PC-3 (cell line): Measurements from ENCODE around the gene SFRP2. TPM values are rescaled to one million over a fixed set of nuclear protein-coding genes. Genes with fewer than 3 reads are reported as not detected.

ENCODE experiments used
- ATAC-seq: fragments of 200-7000 bp; cut with Tn5 transposase; 2 replicates; pipeline ENCODE4 v1.9.1; 2020; ENCODE audit warnings: mild to moderate bottlenecking, moderate library complexity
- Bru-seq: library from RNA; stranded (reverse); fragments of 400-500 nt; gene quantifications from one replicate; lab custom pipeline; 2021; lab: Mats Ljungman, UMichigan
- BruChase-seq, 2 experiments: library from RNA; stranded (reverse); fragments of 400-500 nt; gene quantifications; one replicate each; lab custom pipeline; 2021; lab: Mats Ljungman, UMichigan
- BruUV-seq: library from RNA; stranded (reverse); fragments of 400-500 nt; replicated peaks from 2 replicates; lab custom pipeline; 2021; lab: Mats Ljungman, UMichigan
- CTCF ChIA-PET: fragments of 300-600 bp; sonication (Branson Sonifier 250); formaldehyde crosslinking; loops from one replicate; lab custom pipeline; 2022; ENCODE audit warnings: antibody characterized with exemption; lab: Charles Lee
- POLR2A ChIA-PET: fragments of 300-600 bp; sonication (Branson Sonifier 250); formaldehyde crosslinking; loops from one replicate; lab custom pipeline; 2022; ENCODE audit warnings: antibody characterized with exemption; ENCODE audit not compliant: unreplicated experiment; lab: Charles Lee
- DNase-seq: peaks from one replicate; pipeline ENCODE4 v3.0.0-alpha.2; 2015
- H2AFZ ChIP-seq: fragments of 300-600 bp; sonication (generic); 2 replicates; pipeline ENCODE4 v1.6.0; 2016; ENCODE audit warnings: antibody characterized with exemption, low read length
- H3F3A ChIP-seq: fragments of 300-600 bp; sonication (generic); one replicate; pipeline ENCODE4 v1.6.0; 2017; ENCODE audit warnings: antibody characterized with exemption, low read length, control low read depth, mild to moderate bottlenecking; ENCODE audit not compliant: unreplicated experiment
- H3K27ac ChIP-seq: fragments of 300-600 bp; sonication (generic); 2 replicates; pipeline ENCODE4 v1.5.1; 2016; ENCODE audit warnings: mild to moderate bottlenecking, low read length
- H3K27me3 ChIP-seq: fragments of 300-600 bp; sonication (generic); 2 replicates; pipeline ENCODE4 v1.6.1; 2016; ENCODE audit warnings: low read length, mixed read lengths
- H3K36me3 ChIP-seq: fragments of 300-600 bp; sonication (generic); 2 replicates; pipeline ENCODE4 v1.6.1; 2016; ENCODE audit warnings: low read depth, mixed run types, low read length, mixed read lengths
- H3K4me1 ChIP-seq: fragments of 300-600 bp; sonication (generic); 2 replicates; pipeline ENCODE4 v1.5.1; 2016; ENCODE audit warnings: low read length; ENCODE audit not compliant: insufficient read depth
- H3K4me2 ChIP-seq: fragments of 300-600 bp; sonication (generic); 2 replicates; pipeline ENCODE4 v1.6.0; 2016; ENCODE audit warnings: low read length
- H3K4me3 ChIP-seq: fragments of 300-600 bp; sonication (generic); 2 replicates; pipeline ENCODE4 v1.5.1; 2016; ENCODE audit warnings: mild to moderate bottlenecking, low read length, mixed read lengths
- H3K79me2 ChIP-seq: fragments of 300-600 bp; sonication (generic); 2 replicates; pipeline ENCODE4 v1.6.1; 2017; ENCODE audit warnings: low read length, mixed read lengths
- H3K9ac ChIP-seq: fragments of 300-600 bp; sonication (generic); 2 replicates; pipeline ENCODE4 v1.6.0; 2016; ENCODE audit warnings: mild to moderate bottlenecking, low read length
- H3K9me2 ChIP-seq: fragments of 300-600 bp; sonication (generic); replicated peaks from 2 replicates; pipeline ENCODE4 v1.6.1; 2016; ENCODE audit warnings: mixed run types, low read length, mixed read lengths
- H3K9me3 ChIP-seq: fragments of 300-600 bp; sonication (generic); 2 replicates; pipeline ENCODE4 v1.6.1; 2016; ENCODE audit warnings: low read length, mixed read lengths
- H4K20me1 ChIP-seq: fragments of 300-600 bp; sonication (generic); 2 replicates; pipeline ENCODE4 v1.6.1; 2016; ENCODE audit warnings: low read length, mixed read lengths
- EZH2 ChIP-seq: fragments of 300-600 bp; sonication (generic); IDR thresholded peaks from one replicate; pipeline ENCODE4 v1.6.1; 2017; ENCODE audit warnings: antibody characterized with exemption, mild to moderate bottlenecking, low read length; ENCODE audit not compliant: unreplicated experiment
- EZH2phosphoT487 ChIP-seq: fragments of 300-600 bp; sonication (generic); IDR thresholded peaks from 2 replicates; pipeline ENCODE4 v1.6.1; 2018; ENCODE audit warnings: mild to moderate bottlenecking, antibody characterized with exemption, low read length, borderline replicate concordance
- intact Hi-C: fragments of 100-400 bp; cut with micrococcal nuclease; formaldehyde crosslinking; loops from 2 replicates; pipeline ENCODE4 v1.9.0; 2023
- long read RNA-seq: library from polyadenylated mRNA; unstranded; transcript quantifications from one replicate; pipeline ENCODE4 v2.0.0, GENCODE V29; 2021; ENCODE audit not compliant: unreplicated experiment
- total RNA-seq: library from RNA; depleted of rRNA; stranded (reverse); fragments of >200 nt; gene quantifications from 2 replicates; pipeline ENCODE4 v1.2.3, GENCODE V29; 2014; rRNA removed
- TF ChIP-seq, protein P1 (sequence below): fragments of 300-600 bp; sonication (generic); conservative IDR thresholded peaks from 2 replicates; pipeline ENCODE4 v1.5.1; 2017; ENCODE audit warnings: antibody characterized with exemption, low read depth, mild to moderate bottlenecking, low read length

The SFRP2 gene, protein sequence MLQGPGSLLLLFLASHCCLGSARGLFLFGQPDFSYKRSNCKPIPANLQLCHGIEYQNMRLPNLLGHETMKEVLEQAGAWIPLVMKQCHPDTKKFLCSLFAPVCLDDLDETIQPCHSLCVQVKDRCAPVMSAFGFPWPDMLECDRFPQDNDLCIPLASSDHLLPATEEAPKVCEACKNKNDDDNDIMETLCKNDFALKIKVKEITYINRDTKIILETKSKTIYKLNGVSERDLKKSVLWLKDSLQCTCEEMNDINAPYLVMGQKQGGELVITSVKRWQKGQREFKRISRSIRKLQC
- total RNA-seq, result not detected in 2 replicates
- not detected for Bru-seq, nascent RNA
- not detected for BruChase-seq, experiment 1, labeled RNA remaining after a 6-hour chase
- not detected for BruChase-seq, experiment 2, labeled RNA remaining after a 2-hour chase
- long read RNA-seq, result 0 reads

DNA sequence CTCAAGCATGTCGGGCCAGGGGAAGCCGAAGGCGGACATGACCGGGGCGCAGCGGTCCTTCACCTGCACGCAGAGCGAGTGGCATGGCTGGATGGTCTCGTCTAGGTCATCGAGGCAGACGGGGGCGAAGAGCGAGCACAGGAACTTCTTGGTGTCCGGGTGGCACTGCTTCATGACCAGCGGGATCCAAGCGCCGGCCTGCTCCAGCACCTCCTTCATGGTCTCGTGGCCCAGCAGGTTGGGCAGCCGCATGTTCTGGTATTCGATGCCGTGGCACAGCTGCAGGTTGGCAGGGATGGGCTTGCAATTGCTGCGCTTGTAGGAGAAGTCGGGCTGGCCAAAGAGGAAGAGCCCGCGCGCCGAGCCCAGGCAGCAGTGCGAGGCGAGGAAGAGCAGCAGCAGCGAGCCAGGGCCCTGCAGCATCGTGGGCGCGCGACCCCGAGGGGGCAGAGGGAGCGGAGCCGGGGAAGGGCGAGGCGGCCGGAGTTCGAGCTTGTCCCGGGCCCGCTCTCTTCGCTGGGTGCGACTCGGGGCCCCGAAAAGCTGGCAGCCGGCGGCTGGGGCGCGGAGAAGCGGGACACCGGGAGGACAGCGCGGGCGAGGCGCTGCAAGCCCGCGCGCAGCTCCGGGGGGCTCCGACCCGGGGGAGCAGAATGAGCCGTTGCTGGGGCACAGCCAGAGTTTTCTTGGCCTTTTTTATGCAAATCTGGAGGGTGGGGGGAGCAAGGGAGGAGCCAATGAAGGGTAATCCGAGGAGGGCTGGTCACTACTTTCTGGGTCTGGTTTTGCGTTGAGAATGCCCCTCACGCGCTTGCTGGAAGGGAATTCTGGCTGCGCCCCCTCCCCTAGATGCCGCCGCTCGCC, at the start of gene SFRP2:
Gene SFRP2, minus strand, starts transcription at position 671 of the 864 bp plus-strand sequence. Its CDS starts 248 bp downstream, at position 423.
- no peak for TF ChIP-seq EZH2
- no peak for TF ChIP-seq EZH2phosphoT487
- TF ChIP-seq, protein P1, sequence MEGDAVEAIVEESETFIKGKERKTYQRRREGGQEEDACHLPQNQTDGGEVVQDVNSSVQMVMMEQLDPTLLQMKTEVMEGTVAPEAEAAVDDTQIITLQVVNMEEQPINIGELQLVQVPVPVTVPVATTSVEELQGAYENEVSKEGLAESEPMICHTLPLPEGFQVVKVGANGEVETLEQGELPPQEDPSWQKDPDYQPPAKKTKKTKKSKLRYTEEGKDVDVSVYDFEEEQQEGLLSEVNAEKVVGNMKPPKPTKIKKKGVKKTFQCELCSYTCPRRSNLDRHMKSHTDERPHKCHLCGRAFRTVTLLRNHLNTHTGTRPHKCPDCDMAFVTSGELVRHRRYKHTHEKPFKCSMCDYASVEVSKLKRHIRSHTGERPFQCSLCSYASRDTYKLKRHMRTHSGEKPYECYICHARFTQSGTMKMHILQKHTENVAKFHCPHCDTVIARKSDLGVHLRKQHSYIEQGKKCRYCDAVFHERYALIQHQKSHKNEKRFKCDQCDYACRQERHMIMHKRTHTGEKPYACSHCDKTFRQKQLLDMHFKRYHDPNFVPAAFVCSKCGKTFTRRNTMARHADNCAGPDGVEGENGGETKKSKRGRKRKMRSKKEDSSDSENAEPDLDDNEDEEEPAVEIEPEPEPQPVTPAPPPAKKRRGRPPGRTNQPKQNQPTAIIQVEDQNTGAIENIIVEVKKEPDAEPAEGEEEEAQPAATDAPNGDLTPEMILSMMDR, result no peak
- ATAC-seq, result no peak

DNA sequence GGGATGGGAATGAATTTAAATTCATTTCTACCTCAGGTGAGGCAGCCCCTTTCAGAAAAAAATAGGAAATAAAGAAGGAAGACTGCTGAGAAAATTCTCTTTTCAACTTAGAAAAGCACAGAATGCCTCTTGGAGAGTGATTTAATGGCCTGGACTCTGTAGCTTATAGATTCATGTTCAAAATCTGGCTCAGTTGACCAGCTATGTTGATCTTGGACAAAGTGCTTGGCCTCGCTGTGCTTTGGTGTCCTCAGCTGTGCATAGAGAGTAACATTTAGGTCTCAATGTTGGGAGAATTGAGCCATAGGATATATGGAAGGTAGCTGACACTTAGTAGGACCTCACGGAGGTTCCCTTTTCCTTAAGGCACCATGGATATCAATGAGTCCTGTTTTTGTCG, 49.7 kb upstream of the SFRP2 start:
- H3K9me2 ChIP-seq, result no peaks in the 10 kb centered on the region
- H2AFZ ChIP-seq, result no peak overlapping the region
- H3K27ac ChIP-seq, result no peak overlapping the region
- POLR2A ChIA-PET, result no interaction called here
- no peaks in the 10 kb centered on the region for H3K36me3 ChIP-seq
- H4K20me1 ChIP-seq, result no peaks in the 10 kb centered on the region
- no TSS peak for BruUV-seq
- DNase-seq (no peak), ATAC-seq (no peak)
- no peak overlapping the region for H3K9ac ChIP-seq
- no peaks in the 10 kb centered on the region for H3F3A ChIP-seq
- CTCF ChIA-PET, result no interaction called here
- H3K4me1 ChIP-seq, result no peaks in the 10 kb centered on the region
- TF ChIP-seq EZH2phosphoT487, result no peak
- no peak for TF ChIP-seq EZH2
- TF ChIP-seq, protein P1, result no peak
- no peaks in the 10 kb centered on the region for H3K9me3 ChIP-seq
- H3K27me3 ChIP-seq, result peaks cover 59% of the 10 kb centered on the region
- H3K4me3 ChIP-seq, result no peak overlapping the region
- H3K4me2 ChIP-seq, result no peak overlapping the region
- intact Hi-C loops, result no loop called here
- H3K79me2 ChIP-seq, result no peaks in the 10 kb centered on the region

More for the DNA sequence above, at the start of gene SFRP2:
- DNase-seq, result no peak
- intact Hi-C loops, result no loop called here
- Histone ChIP-seq H3K9ac (no peak within 1 kb of the TSS), H3K4me1 (no peaks in the 10 kb centered on the region; the same call in 1 of the 2 replicates), H3K4me2 (no peak within 1 kb of the TSS), H3K4me3 (no peak within 1 kb of the TSS), H3K36me3 (no peaks in the 10 kb centered on the region), H3K27me3 (peaks cover 39% of the 10 kb centered on the region), H3F3A (no peaks in the 10 kb centered on the region), H2AFZ (no peak within 1 kb of the TSS), H3K27ac (no peak within 1 kb of the TSS), H3K9me2 (no peaks in the 10 kb centered on the region), H4K20me1 (no peaks in the 10 kb centered on the region), H3K79me2 (no peaks in the 10 kb centered on the region), H3K9me3 (no peaks in the 10 kb centered on the region)
- ChIA-PET CTCF (no interaction called here), POLR2A (no interaction called here)
- no TSS peak for BruUV-seq
